CD8-positive, alpha-beta memory T cell (primary cell): Measurements from ENCODE around the gene DCLRE1B. TPM values are rescaled to one million over a fixed set of nuclear protein-coding genes. Genes with fewer than 3 reads are reported as not detected.

Source experiments
- CTCF ChIA-PET: fragments of 350-600 bp; sonication (Branson Sonifier 250); formaldehyde crosslinking; loops from one replicate; lab custom pipeline; 2021; ENCODE audit warnings: antibody characterized with exemption; lab: Charles Lee
- POLR2A ChIA-PET: fragments of 350-600 bp; sonication (Branson Sonifier 250); formaldehyde crosslinking; loops from one replicate; lab custom pipeline; 2021; ENCODE audit warnings: antibody characterized with exemption; lab: Charles Lee
- DNase-seq, 5 donors: peaks; one replicate each; pipeline versions ENCODE4 v3.0.0 to v3.0.0-alpha.2; 2020 to 2022; ENCODE audit warnings: mixed read lengths in 1 of 5
- H3K27ac ChIP-seq: one replicate; pipeline ENCODE4 v1.7.0; 2013; ENCODE audit warnings: low read depth, mild to moderate bottlenecking, low read length, moderate library complexity
- H3K27me3 ChIP-seq: 2 replicates; pipeline ENCODE4 v1.7.0; 2013; ENCODE audit warnings: low read length, mild to moderate bottlenecking; ENCODE audit not compliant: insufficient read depth, poor library complexity, severe bottlenecking
- H3K36me3 ChIP-seq: 2 replicates; pipeline ENCODE4 v1.7.0; 2013; ENCODE audit warnings: mild to moderate bottlenecking, low read length, moderate library complexity; ENCODE audit not compliant: insufficient read depth
- H3K4me1 ChIP-seq: 2 replicates; pipeline ENCODE4 v1.7.0; 2013; ENCODE audit warnings: mild to moderate bottlenecking, low read length, moderate library complexity; ENCODE audit not compliant: insufficient read depth
- H3K4me3 ChIP-seq: 2 replicates; pipeline ENCODE4 v1.7.0; 2013; ENCODE audit warnings: mild to moderate bottlenecking, low read length
- H3K9me3 ChIP-seq: 2 replicates; pipeline ENCODE4 v1.7.0; 2013; ENCODE audit warnings: mild to moderate bottlenecking, low read length
- H3K27ac Mint-ChIP-seq, 8 donors: one replicate each; pipeline ENCODE4 v1.8.0; 2020 to 2021; ENCODE audit warnings: mixed read lengths in 8 of 8, mild to moderate bottlenecking in 6 of 8, inconsistent platforms in 3 of 8, moderate library complexity in 3 of 8
- H3K27me3 Mint-ChIP-seq, 2 donors: one replicate each; pipeline ENCODE4 v1.8.0; 2020 to 2021; ENCODE audit warnings: mixed read lengths in 2 of 2, mild to moderate bottlenecking in 1 of 2, moderate library complexity in 1 of 2
- H3K36me3 Mint-ChIP-seq, 3 donors: one replicate each; pipeline ENCODE4 v1.8.0; 2020 to 2021; ENCODE audit warnings: mixed read lengths in 3 of 3, inconsistent platforms in 1 of 3, mild to moderate bottlenecking in 1 of 3
- H3K4me1 Mint-ChIP-seq, 3 donors: one replicate each; pipeline ENCODE4 v1.8.0; 2020 to 2021; ENCODE audit warnings: mixed read lengths in 3 of 3, inconsistent platforms in 1 of 3, mild to moderate bottlenecking in 1 of 3
- H3K4me3 Mint-ChIP-seq, 7 donors: one replicate each; pipeline ENCODE4 v1.8.0; 2020 to 2021; ENCODE audit warnings: mixed read lengths in 7 of 7, mild to moderate bottlenecking in 6 of 7, moderate library complexity in 4 of 7, inconsistent platforms in 2 of 7
- H3K9me3 Mint-ChIP-seq, 5 donors: one replicate each; pipeline ENCODE4 v1.8.0; 2020 to 2022; ENCODE audit warnings: mixed read lengths in 5 of 5, mild to moderate bottlenecking in 3 of 5, moderate library complexity in 2 of 5, inconsistent platforms in 1 of 5
- polyA plus RNA-seq: library from polyadenylated mRNA; unstranded; fragments of 300-500 nt; fragmentation: Illumina TruSeq; gene quantifications from one replicate; pipeline ENCODE4 v1.2.3, GENCODE V29; 2021
- total RNA-seq, 2 experiments: library from RNA; stranded (reverse); gene quantifications; one replicate each; pipeline ENCODE4 v1.2.3, GENCODE V29; 2021

DCLRE1B gene
- total and polyA plus RNA-seq, 3 experiments from 2014 or later: 5.1 to 32.1 (median 31.2) TPM

- H3K27ac ChIP-seq: no peak overlapping the region
- Mint-ChIP-seq H3K9me3 (no peaks in the 10 kb centered on the region), H3K27ac (peak overlapping the region in 5 of 8 donors; percentile 7 to 77 (median 37)), H3K4me3 (no peak overlapping the region), H3K27me3 (no peaks in the 10 kb centered on the region), H3K36me3 (peaks cover 9 to 72% (median 28%) of the 10 kb centered on the region in 3 donors), H3K4me1 (peaks cover 28 to 42% (median 35%) of the 10 kb centered on the region in 3 donors)
- H3K27me3 ChIP-seq: no peaks in the 10 kb centered on the region
- H3K36me3 ChIP-seq: peaks cover 53% of the 10 kb centered on the region
- POLR2A ChIA-PET: interaction anchor here (1.1 kb wide), 1 partner anchor 8 kb away, joined by 3 read pairs; the partner anchor contains the start of gene AP4B1
- DNase-seq: no peak
- H3K9me3 ChIP-seq: no peaks in the 10 kb centered on the region
- H3K4me1 ChIP-seq: peaks cover 8% of the 10 kb centered on the region
- CTCF ChIA-PET: interaction anchor here (1.0 to 1.8 kb wide), 3 partner anchors 17 to 35 kb away, joined by 3 to 5 read pairs (median 4); no protein-coding TSS in a partner anchor
- H3K4me3 ChIP-seq: no peak overlapping the region
Measured at GRCh38 chr1:113895961-113896360, 9.2 kb upstream of the DCLRE1B start.

GRCh38 chr1:113898241-113898814, 6.8 kb upstream of the DCLRE1B start:
- no peaks in the 10 kb centered on the region for H3K27me3 ChIP-seq
- Mint-ChIP-seq H3K36me3 (peaks cover 9 to 89% (median 31%) of the 10 kb centered on the region in 3 donors), H3K9me3 (no peaks in the 10 kb centered on the region), H3K27me3 (no peaks in the 10 kb centered on the region), H3K4me1 (peaks cover 51 to 65% (median 58%) of the 10 kb centered on the region in 3 donors), H3K4me3 (peak overlapping the region in 1 of 7 donors; percentile 32), H3K27ac (peak overlapping the region in 7 of 8 donors; percentile 9 to 69 (median 36))
- H3K9me3 ChIP-seq: no peaks in the 10 kb centered on the region
- ChIA-PET POLR2A (no interaction called here), CTCF (interaction anchor here (1.3 kb wide), 1 partner anchor 50 kb away, joined by 3 read pairs; no protein-coding TSS in a partner anchor)
- peaks cover 58% of the 10 kb centered on the region for H3K36me3 ChIP-seq
- DNase-seq: no peak
- no peak overlapping the region for H3K4me3 ChIP-seq
- peaks cover 30% of the 10 kb centered on the region for H3K4me1 ChIP-seq
- no peak overlapping the region for H3K27ac ChIP-seq

DNA sequence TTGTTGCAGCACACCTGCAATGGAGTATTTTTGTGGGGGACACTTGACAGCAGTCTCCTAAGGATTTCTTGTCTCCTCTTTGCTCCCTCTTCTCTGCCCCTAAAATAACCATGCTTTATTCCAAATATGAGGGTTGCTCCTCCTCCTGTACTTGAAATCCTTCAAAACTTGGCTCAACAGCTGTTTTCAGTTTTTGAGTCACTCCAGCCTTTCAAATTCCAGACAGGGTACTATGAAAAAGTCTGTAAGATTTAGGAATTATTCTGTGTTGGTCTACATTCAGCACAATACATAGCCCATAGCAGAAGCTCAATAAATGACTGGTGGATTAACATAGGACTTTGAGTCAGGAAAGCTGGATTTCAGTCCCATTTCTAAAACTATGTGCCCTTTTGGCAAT, 6.0 kb upstream of the DCLRE1B start:
- Histone ChIP-seq H3K9me3 (no peaks in the 10 kb centered on the region), H3K4me3 (no peak overlapping the region), H3K36me3 (peaks cover 55% of the 10 kb centered on the region), H3K4me1 (peaks cover 38% of the 10 kb centered on the region), H3K27ac (no peak overlapping the region), H3K27me3 (no peaks in the 10 kb centered on the region)
- Mint-ChIP-seq H3K9me3 (no peaks in the 10 kb centered on the region), H3K27ac (peak overlapping the region in 6 of 8 donors; percentile 26 to 95 (median 60)), H3K4me3 (no peak overlapping the region), H3K36me3 (peaks cover 6 to 86% (median 29%) of the 10 kb centered on the region in 3 donors), H3K4me1 (peaks cover 56 to 73% (median 66%) of the 10 kb centered on the region in 3 donors), H3K27me3 (no peaks in the 10 kb centered on the region)
- CTCF ChIA-PET: interaction anchor here (0.9 to 1.3 kb wide), 2 partner anchors 17 to 49 kb away, joined by 3 read pairs; no protein-coding TSS in a partner anchor
- no peak for DNase-seq
- POLR2A ChIA-PET: interaction anchor here (0.6 kb wide), 1 partner anchor 15 kb away, joined by 4 read pairs; no protein-coding TSS in a partner anchor

DNA sequence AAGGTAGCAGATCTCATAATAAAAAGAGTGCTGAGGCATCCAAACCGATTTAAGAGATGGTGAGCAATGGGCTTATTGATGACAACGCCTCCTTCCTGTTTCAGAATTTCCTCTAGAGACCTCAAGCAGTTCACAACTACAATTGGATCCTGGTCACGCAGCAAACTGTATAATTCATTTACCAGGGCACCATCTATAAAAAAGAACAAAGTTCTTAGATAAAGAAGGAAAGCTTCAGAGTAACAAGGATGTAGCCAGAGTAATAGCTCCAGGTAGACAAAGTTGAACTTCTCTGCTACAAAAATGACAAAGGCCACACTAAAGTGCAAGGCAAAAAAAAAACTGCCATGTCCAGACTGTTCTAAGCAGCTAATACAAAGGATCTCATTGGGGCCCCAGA, 3.9 kb upstream of the DCLRE1B start:
- peak overlapping the region in 2 of 7 donors; percentile 5 to 19 for H3K4me3 Mint-ChIP-seq
- Histone ChIP-seq H3K27me3 (no peaks in the 10 kb centered on the region), H3K27ac (no peak overlapping the region), H3K36me3 (peaks cover 36% of the 10 kb centered on the region), H3K9me3 (no peaks in the 10 kb centered on the region), H3K4me1 (peaks cover 41% of the 10 kb centered on the region), H3K4me3 (no peak overlapping the region)
- POLR2A ChIA-PET: interaction anchor here (0.5 to 1.1 kb wide), 2 partner anchors 18 to 28 kb away, joined by 3 to 4 read pairs; partner anchors contain the start of gene HIPK1
- DNase-seq: no peak
- H3K36me3 Mint-ChIP-seq: peaks cover 6 to 80% (median 23%) of the 10 kb centered on the region in 3 donors
- CTCF ChIA-PET: interaction anchor here (1.1 to 1.5 kb wide), 3 partner anchors 16 to 30 kb away, joined by 3 to 5 read pairs (median 3); no protein-coding TSS in a partner anchor
- peaks cover 61 to 81% (median 80%) of the 10 kb centered on the region in 3 donors for H3K4me1 Mint-ChIP-seq
- peak overlapping the region in 7 of 8 donors; percentile 5 to 95 (median 33) for H3K27ac Mint-ChIP-seq
- H3K9me3 Mint-ChIP-seq: no peaks in the 10 kb centered on the region
- H3K27me3 Mint-ChIP-seq: peaks cover 0 to 2% of the 10 kb centered on the region in 2 donors

DNA sequence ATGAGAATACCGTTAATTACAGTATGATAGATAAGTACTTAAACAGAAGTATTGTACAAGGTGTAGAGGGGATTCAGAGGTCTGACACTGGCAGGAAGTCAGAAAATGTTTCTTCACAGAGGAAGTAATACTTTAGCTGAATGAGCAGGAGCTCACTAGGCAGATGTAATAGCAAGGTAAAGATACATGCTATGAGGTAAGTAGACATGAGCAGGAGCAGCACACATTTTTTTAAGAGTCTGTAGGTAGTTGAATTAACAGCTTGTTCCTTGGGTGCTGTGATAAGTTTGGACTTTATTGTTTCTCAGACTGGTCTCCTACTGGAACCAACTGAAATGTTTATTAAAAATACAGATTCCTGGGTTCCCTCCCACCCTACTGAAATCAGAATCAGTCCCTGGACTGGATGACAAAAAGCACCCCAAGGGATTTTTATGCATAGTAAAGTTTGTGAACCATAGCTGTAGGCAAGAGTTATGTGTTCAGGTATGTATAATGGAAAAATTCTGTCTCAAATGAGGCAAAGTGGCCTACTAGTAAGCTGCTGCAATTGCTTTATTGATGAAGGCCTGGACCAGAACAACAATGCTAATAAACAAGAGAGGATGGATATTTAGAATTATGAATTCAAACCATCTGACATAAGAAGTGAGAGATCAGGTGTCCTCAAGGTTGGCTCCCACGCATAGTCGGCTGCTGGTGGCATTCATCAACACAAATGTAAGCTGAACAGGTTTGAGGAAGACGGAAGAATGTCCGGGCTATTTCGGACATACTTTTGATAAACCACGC, 1.4 kb upstream of the DCLRE1B start:
- peak overlapping the region; percentile 94 for H3K27ac ChIP-seq
- no peaks in the 10 kb centered on the region for H3K27me3 ChIP-seq
- H3K36me3 ChIP-seq: peaks cover 22% of the 10 kb centered on the region
- peak overlapping the region; percentile 95 to 100 (median 99) for H3K27ac Mint-ChIP-seq
- H3K9me3 ChIP-seq: no peaks in the 10 kb centered on the region
- peak overlapping the region; percentile 96 for H3K4me3 ChIP-seq
- H3K4me1 Mint-ChIP-seq: peaks cover 56 to 76% (median 66%) of the 10 kb centered on the region in 3 donors
- DNase-seq: peak in 2 of 5 donors; percentile 15
- H3K9me3 Mint-ChIP-seq: no peaks in the 10 kb centered on the region
- peaks cover 0 to 67% (median 19%) of the 10 kb centered on the region in 3 donors for H3K36me3 Mint-ChIP-seq
- ChIA-PET CTCF (interaction anchor here (0.7 to 5.8 kb wide), 18 partner anchors 13 to 831 kb away, joined by 3 to 95 read pairs (median 7); partner anchors contain the start of genes HIPK1, LRIG2 and RSBN1), POLR2A (interaction anchor here (0.5 to 3.9 kb wide), 13 partner anchors 8 to 438 kb away, joined by 3 to 95 read pairs (median 6); partner anchors contain the start of genes HIPK1 and RSBN1)
- H3K4me1 ChIP-seq: peaks cover 41% of the 10 kb centered on the region
- H3K4me3 Mint-ChIP-seq: peak overlapping the region; percentile 93 to 100 (median 95)
- H3K27me3 Mint-ChIP-seq: peaks cover 0 to 2% of the 10 kb centered on the region in 2 donors

- Histone ChIP-seq H3K27ac (peak overlapping the region; percentile 94), H3K4me3 (peak overlapping the region; percentile 96), H3K9me3 (no peaks in the 10 kb centered on the region), H3K27me3 (no peaks in the 10 kb centered on the region), H3K4me1 (peaks cover 38% of the 10 kb centered on the region), H3K36me3 (peaks cover 18% of the 10 kb centered on the region)
- peak in 1 of 5 donors; percentile 81 for DNase-seq
- Mint-ChIP-seq H3K4me3 (peak overlapping the region; percentile 93 to 100 (median 95)), H3K27me3 (peaks cover 0 to 2% of the 10 kb centered on the region in 2 donors), H3K9me3 (no peaks in the 10 kb centered on the region), H3K27ac (peak overlapping the region; percentile 95 to 100 (median 99)), H3K4me1 (peaks cover 53 to 75% (median 63%) of the 10 kb centered on the region in 3 donors), H3K36me3 (peaks cover 0 to 64% (median 18%) of the 10 kb centered on the region in 3 donors)
- ChIA-PET POLR2A (interaction anchor here (0.8 to 3.9 kb wide), 11 partner anchors 9 to 437 kb away, joined by 3 to 95 read pairs (median 7); partner anchors contain the start of genes HIPK1 and RSBN1), CTCF (interaction anchor here (0.7 to 5.8 kb wide), 20 partner anchors 13 to 832 kb away, joined by 3 to 95 read pairs (median 6); partner anchors contain the start of genes HIPK1, LRIG2 and RSBN1)
Measured at GRCh38 chr1:113904293-113904673, 843 bp upstream of the DCLRE1B start.

GRCh38 chr1:113905435-113905861, 322 bp downstream of the DCLRE1B start:
- H3K4me3 Mint-ChIP-seq: peak overlapping the region; percentile 93 to 100 (median 95)
- H3K4me1 ChIP-seq: peaks cover 33% of the 10 kb centered on the region
- peak in 2 of 5 donors; percentile 4 to 63 for DNase-seq
- peak overlapping the region; percentile 96 for H3K4me3 ChIP-seq
- H3K27ac ChIP-seq: peak overlapping the region; percentile 94
- peaks cover 0 to 2% of the 10 kb centered on the region in 2 donors for H3K27me3 Mint-ChIP-seq
- no peaks in the 10 kb centered on the region for H3K27me3 ChIP-seq
- H3K9me3 ChIP-seq: no peaks in the 10 kb centered on the region
- peaks cover 0 to 59% (median 13%) of the 10 kb centered on the region in 3 donors for H3K36me3 Mint-ChIP-seq
- H3K4me1 Mint-ChIP-seq: peaks cover 44 to 68% (median 52%) of the 10 kb centered on the region in 3 donors
- peaks cover 17% of the 10 kb centered on the region for H3K36me3 ChIP-seq
- POLR2A ChIA-PET: interaction anchor here (0.5 to 3.9 kb wide), 6 partner anchors 25 to 70 kb away, joined by 3 to 95 read pairs (median 10); partner anchors contain the start of gene HIPK1
- H3K9me3 Mint-ChIP-seq: no peaks in the 10 kb centered on the region
- peak overlapping the region; percentile 95 to 100 (median 99) for H3K27ac Mint-ChIP-seq
- CTCF ChIA-PET: interaction anchor here (0.6 to 5.8 kb wide), 11 partner anchors 11 to 147 kb away, joined by 3 to 95 read pairs (median 7); partner anchors contain the start of gene HIPK1
